Neural cell (in vitro differentiated cells): ENCODE measurements around the gene METTL14. TPM values are rescaled to one million over a fixed set of nuclear protein-coding genes. Genes with fewer than 3 reads are reported as not detected.

Source experiments
- H2AFZ ChIP-seq: fragments of 200-600, 300-800 bp; sonication (generic), shearing (Covaris generic); 2 replicates; pipeline ENCODE4 v1.6.0; 2014; ENCODE audit warnings: low read depth, mild to moderate bottlenecking, antibody characterized with exemption, low read length, moderate library complexity
- H3F3A ChIP-seq: fragments of 200-600 bp; shearing (Covaris generic); 2 replicates; pipeline ENCODE4 v1.6.1; 2016; ENCODE audit warnings: mild to moderate bottlenecking, moderate library complexity, mixed read lengths, antibody characterized with exemption, low read length; ENCODE audit not compliant: insufficient read depth, poor library complexity, severe bottlenecking
- H3K27ac ChIP-seq: fragments of 200-600, 300-800 bp; sonication (generic), shearing (Covaris generic); 2 replicates; pipeline ENCODE4 v1.5.1; 2014; ENCODE audit warnings: mild to moderate bottlenecking, low read length, moderate library complexity
- H3K27me3 ChIP-seq: fragments of 300-800, 200-600 bp; sonication (generic), shearing (Covaris generic); 2 replicates; pipeline ENCODE4 v1.6.0; 2014; ENCODE audit warnings: mild to moderate bottlenecking, low read depth, low read length, moderate library complexity; ENCODE audit not compliant: insufficient read depth
- H3K36me3 ChIP-seq: fragments of 300-800, 200-600 bp; sonication (generic), shearing (Covaris generic); 2 replicates; pipeline ENCODE4 v1.5.1; 2014; ENCODE audit warnings: mild to moderate bottlenecking, antibody characterized with exemption, low read length, moderate library complexity; ENCODE audit not compliant: insufficient read depth
- H3K4me2 ChIP-seq: fragments of 300-800, 200-600 bp; sonication (generic), shearing (Covaris generic); 2 replicates; pipeline ENCODE4 v1.6.0; 2014; ENCODE audit warnings: mild to moderate bottlenecking, low read length
- H3K4me3 ChIP-seq: fragments of 300-800, 200-600 bp; sonication (generic), shearing (Covaris generic); 2 replicates; pipeline ENCODE4 v1.5.1; 2014; ENCODE audit warnings: mild to moderate bottlenecking, low read length, moderate library complexity
- H3K79me2 ChIP-seq: fragments of 200-600 bp; shearing (Covaris generic); replicated peaks from 2 replicates; pipeline ENCODE4 v1.6.0; 2014; ENCODE audit warnings: mild to moderate bottlenecking, low read length, moderate library complexity; ENCODE audit not compliant: insufficient read depth
- H3K9ac ChIP-seq: fragments of 300-800, 200-600 bp; sonication (generic), shearing (Covaris generic); 2 replicates; pipeline ENCODE4 v1.6.1; 2016; ENCODE audit warnings: mild to moderate bottlenecking, low read length, mixed read lengths
- H3K9me2 ChIP-seq: fragments of 200-600 bp; shearing (Covaris generic); 2 replicates; pipeline ENCODE4 v1.6.1; 2016; ENCODE audit warnings: mild to moderate bottlenecking, low read length, mixed read lengths; ENCODE audit not compliant: insufficient read depth
- H3K9me3 ChIP-seq: fragments of 200-600, 300-800 bp; sonication (generic), shearing (Covaris generic); 2 replicates; pipeline ENCODE4 v1.6.1; 2016; ENCODE audit warnings: mild to moderate bottlenecking, mixed run types, low read length, moderate library complexity, mixed read lengths
- H4K20me1 ChIP-seq: fragments of 200-600 bp; shearing (Covaris generic); 2 replicates; pipeline ENCODE4 v1.6.1; 2016; ENCODE audit warnings: mild to moderate bottlenecking, mixed run types; ENCODE audit not compliant: insufficient read depth
- EP300 ChIP-seq: fragments of 450-650 bp; conservative IDR thresholded peaks from 2 replicates; pipeline ENCODE4 v1.6.1; 2014; ENCODE audit warnings: antibody characterized with exemption, mild to moderate bottlenecking, moderate library complexity; ENCODE audit not compliant: poor library complexity, severe bottlenecking
- EZH2 ChIP-seq: fragments of 200-600, 300-800 bp; shearing (Covaris generic), sonication (generic); IDR thresholded peaks from 2 replicates; pipeline ENCODE4 v1.6.1; 2014; ENCODE audit warnings: antibody characterized with exemption, low read length, borderline replicate concordance, mild to moderate bottlenecking; ENCODE audit not compliant: insufficient read depth, poor library complexity, severe bottlenecking
- MXI1 ChIP-seq: fragments of 450-650 bp; conservative IDR thresholded peaks from 2 replicates; pipeline ENCODE4 v1.6.1; 2014; ENCODE audit warnings: antibody characterized with exemption, mild to moderate bottlenecking; ENCODE audit not compliant: poor library complexity, severe bottlenecking
- POLR2AphosphoS5 ChIP-seq: IDR thresholded peaks from 2 replicates; pipeline ENCODE4 v1.6.1; 2012
- RAD21 ChIP-seq: fragments of 450-650 bp; conservative IDR thresholded peaks from 2 replicates; pipeline ENCODE4 v1.6.1; 2014; ENCODE audit warnings: antibody characterized with exemption, mild to moderate bottlenecking, moderate library complexity
- SMC3 ChIP-seq: fragments of 450-650 bp; conservative IDR thresholded peaks from 2 replicates; pipeline ENCODE4 v1.6.1; 2014; ENCODE audit warnings: antibody characterized with exemption, mild to moderate bottlenecking, moderate library complexity; ENCODE audit not compliant: poor library complexity
- TAF1 ChIP-seq: IDR thresholded peaks from 2 replicates; pipeline ENCODE4 v1.6.1; 2012; ENCODE audit warnings: low read depth
- polyA plus RNA-seq: library from polyadenylated mRNA; depleted of rRNA; stranded (reverse); fragments of >200 nt; gene quantifications from 2 replicates; pipeline ENCODE4 v1.2.3, GENCODE V29; 2014
- TF ChIP-seq, protein P1 (sequence below): IDR thresholded peaks from 2 replicates; pipeline ENCODE4 v1.6.1; 2012; ENCODE audit warnings: borderline replicate concordance
- TF ChIP-seq, protein P2 (sequence below): fragments of 450-650 bp; IDR thresholded peaks from 2 replicates; pipeline ENCODE4 v1.5.1; 2014; ENCODE audit warnings: antibody characterized with exemption, mild to moderate bottlenecking, moderate library complexity; ENCODE audit not compliant: poor library complexity, severe bottlenecking

The METTL14 gene
- polyA plus RNA-seq, 1 donor from 2014 or later, result 18.8 TPM

DNA sequence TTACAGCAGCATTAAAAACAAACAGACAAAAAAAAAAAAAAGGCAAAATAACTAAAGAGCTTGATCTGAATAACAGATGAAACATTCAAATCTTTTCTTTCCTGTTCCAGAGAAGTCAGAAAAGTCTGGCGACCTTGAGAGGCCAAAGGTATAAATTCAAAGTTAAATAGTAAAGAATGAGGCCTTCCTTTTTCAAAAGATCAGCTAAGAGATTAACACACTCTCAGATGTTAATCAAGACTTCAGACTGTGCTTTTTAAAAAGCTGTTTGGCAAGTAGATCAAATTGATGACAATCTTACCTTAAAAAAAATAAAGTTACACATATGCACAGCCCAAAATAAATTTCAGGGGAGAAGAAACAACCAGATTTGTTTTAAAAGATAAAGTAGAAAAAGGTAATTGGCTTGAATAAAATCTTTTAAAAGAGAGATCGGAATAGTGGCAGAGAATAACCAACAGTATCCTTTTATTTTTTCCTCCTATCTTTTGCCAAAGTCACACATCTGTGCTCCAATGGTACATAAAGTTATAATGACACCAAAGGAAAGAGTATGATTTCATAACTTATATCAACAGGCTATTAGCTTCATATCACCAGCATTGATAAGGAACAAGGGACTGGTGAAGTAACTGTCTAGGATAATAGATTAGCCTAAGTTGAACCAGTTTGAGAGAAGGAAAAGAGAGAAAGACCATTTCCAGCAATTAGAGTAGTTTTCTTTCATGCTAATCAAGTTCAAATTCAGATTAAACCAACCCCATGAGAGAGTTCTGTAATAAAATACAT lies 70.4 kb downstream of the METTL14 start:
- TF ChIP-seq SMC3 (no peak), EP300 (no peak), POLR2AphosphoS5 (no peak), EZH2 (no peak), RAD21 (no peak), MXI1 (no peak)
- TF ChIP-seq, protein P1, sequence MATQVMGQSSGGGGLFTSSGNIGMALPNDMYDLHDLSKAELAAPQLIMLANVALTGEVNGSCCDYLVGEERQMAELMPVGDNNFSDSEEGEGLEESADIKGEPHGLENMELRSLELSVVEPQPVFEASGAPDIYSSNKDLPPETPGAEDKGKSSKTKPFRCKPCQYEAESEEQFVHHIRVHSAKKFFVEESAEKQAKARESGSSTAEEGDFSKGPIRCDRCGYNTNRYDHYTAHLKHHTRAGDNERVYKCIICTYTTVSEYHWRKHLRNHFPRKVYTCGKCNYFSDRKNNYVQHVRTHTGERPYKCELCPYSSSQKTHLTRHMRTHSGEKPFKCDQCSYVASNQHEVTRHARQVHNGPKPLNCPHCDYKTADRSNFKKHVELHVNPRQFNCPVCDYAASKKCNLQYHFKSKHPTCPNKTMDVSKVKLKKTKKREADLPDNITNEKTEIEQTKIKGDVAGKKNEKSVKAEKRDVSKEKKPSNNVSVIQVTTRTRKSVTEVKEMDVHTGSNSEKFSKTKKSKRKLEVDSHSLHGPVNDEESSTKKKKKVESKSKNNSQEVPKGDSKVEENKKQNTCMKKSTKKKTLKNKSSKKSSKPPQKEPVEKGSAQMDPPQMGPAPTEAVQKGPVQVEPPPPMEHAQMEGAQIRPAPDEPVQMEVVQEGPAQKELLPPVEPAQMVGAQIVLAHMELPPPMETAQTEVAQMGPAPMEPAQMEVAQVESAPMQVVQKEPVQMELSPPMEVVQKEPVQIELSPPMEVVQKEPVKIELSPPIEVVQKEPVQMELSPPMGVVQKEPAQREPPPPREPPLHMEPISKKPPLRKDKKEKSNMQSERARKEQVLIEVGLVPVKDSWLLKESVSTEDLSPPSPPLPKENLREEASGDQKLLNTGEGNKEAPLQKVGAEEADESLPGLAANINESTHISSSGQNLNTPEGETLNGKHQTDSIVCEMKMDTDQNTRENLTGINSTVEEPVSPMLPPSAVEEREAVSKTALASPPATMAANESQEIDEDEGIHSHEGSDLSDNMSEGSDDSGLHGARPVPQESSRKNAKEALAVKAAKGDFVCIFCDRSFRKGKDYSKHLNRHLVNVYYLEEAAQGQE, result no peak
- TF ChIP-seq, protein P2, sequence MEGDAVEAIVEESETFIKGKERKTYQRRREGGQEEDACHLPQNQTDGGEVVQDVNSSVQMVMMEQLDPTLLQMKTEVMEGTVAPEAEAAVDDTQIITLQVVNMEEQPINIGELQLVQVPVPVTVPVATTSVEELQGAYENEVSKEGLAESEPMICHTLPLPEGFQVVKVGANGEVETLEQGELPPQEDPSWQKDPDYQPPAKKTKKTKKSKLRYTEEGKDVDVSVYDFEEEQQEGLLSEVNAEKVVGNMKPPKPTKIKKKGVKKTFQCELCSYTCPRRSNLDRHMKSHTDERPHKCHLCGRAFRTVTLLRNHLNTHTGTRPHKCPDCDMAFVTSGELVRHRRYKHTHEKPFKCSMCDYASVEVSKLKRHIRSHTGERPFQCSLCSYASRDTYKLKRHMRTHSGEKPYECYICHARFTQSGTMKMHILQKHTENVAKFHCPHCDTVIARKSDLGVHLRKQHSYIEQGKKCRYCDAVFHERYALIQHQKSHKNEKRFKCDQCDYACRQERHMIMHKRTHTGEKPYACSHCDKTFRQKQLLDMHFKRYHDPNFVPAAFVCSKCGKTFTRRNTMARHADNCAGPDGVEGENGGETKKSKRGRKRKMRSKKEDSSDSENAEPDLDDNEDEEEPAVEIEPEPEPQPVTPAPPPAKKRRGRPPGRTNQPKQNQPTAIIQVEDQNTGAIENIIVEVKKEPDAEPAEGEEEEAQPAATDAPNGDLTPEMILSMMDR, result no peak
- Histone ChIP-seq H3K9me3 (no peaks in the 10 kb centered on the region), H3K27ac (no peak overlapping the region), H3F3A (no peaks in the 10 kb centered on the region), H2AFZ (no peak overlapping the region), H3K4me2 (no peak overlapping the region), H3K79me2 (no peaks in the 10 kb centered on the region), H3K27me3 (no peaks in the 10 kb centered on the region), H3K9me2 (no peaks in the 10 kb centered on the region), H3K36me3 (no peaks in the 10 kb centered on the region), H4K20me1 (no peaks in the 10 kb centered on the region), H3K4me3 (no peak overlapping the region), H3K9ac (no peak overlapping the region)

DNA sequence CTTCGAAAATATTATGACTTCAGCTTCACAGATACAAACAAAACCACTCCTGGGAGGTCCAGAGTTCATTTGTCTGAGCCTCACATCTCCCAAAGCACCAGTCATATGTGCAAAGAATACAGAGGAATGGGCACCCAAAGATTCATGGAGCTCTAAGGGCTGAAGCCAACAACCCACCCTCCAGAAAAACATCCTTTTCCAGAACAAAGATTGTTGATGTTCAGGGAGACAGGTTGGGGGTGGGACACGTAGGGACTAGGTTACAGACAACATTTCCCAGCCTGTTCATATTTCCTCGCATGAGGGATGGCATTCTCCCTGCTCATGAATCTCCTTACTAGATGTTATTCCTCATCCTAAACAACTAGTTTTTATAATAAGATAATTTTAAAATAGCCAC lies 71.2 kb downstream of the METTL14 start:
- H2AFZ ChIP-seq, result no peak overlapping the region
- no peaks in the 10 kb centered on the region for H4K20me1 ChIP-seq
- H3K36me3 ChIP-seq, result no peaks in the 10 kb centered on the region
- no peak overlapping the region for H3K4me2 ChIP-seq
- H3K79me2 ChIP-seq, result no peaks in the 10 kb centered on the region
- TF ChIP-seq RAD21, result no peak
- TF ChIP-seq EZH2, result no peak
- no peak for TF ChIP-seq MXI1
- no peak for TF ChIP-seq EP300
- TF ChIP-seq TAF1, result no peak
- TF ChIP-seq, protein P1, result no peak
- TF ChIP-seq, protein P2, result no peak
- TF ChIP-seq SMC3, result no peak
- no peak for TF ChIP-seq POLR2AphosphoS5
- H3K27ac ChIP-seq, result no peak overlapping the region
- H3K9me3 ChIP-seq, result no peaks in the 10 kb centered on the region
- no peaks in the 10 kb centered on the region for H3K9me2 ChIP-seq
- H3F3A ChIP-seq, result no peaks in the 10 kb centered on the region
- H3K27me3 ChIP-seq, result no peaks in the 10 kb centered on the region
- H3K4me3 ChIP-seq, result no peak overlapping the region
- no peak overlapping the region for H3K9ac ChIP-seq
